K562 (cell line): Measurements from ENCODE around the gene PAX8.
"Not testable (repeated sequence)": the region's sequence is repeated elsewhere in the genome, so short reads cannot be mapped to it uniquely, and the experiment has no call there.

Experiments
- FOXK1 ChIP-seq: sonication (generic); formaldehyde crosslinking; IDR thresholded peaks from 2 replicates; pipeline ENCODE4 v1.8.0; 2022; ENCODE audit warnings: missing genetic modification reagents, mild to moderate bottlenecking, borderline replicate concordance
- GTF2A2 ChIP-seq: IDR thresholded peaks from 2 replicates; pipeline ENCODE4 v1.6.1; 2016; ENCODE audit warnings: mild to moderate bottlenecking, missing genetic modification characterization, missing compliant biosample characterization
- HLTF ChIP-seq: fragments of 450-650 bp; IDR thresholded peaks from 2 replicates; pipeline ENCODE4 v1.6.1; 2016
- IRF2 ChIP-seq: sonication (generic); formaldehyde crosslinking; IDR thresholded peaks from 2 replicates; pipeline ENCODE4 v1.8.1; 2022; ENCODE audit warnings: mild to moderate bottlenecking, missing genetic modification reagents
- MTF1 ChIP-seq: fragments of 250-450 bp; sonication (Bioruptor Pico); IDR thresholded peaks from 2 replicates; pipeline ENCODE4 v1.9.0; 2021; ENCODE audit warnings: moderate library complexity, mild to moderate bottlenecking, inconsistent platforms, borderline replicate concordance
- NFATC3 ChIP-seq: fragments of 450-650 bp; IDR thresholded peaks from 2 replicates; pipeline ENCODE4 v1.6.1; 2017; ENCODE audit warnings: mild to moderate bottlenecking
- RNF2 ChIP-seq: sonication (generic); IDR thresholded peaks from 2 replicates; pipeline ENCODE4 v1.6.1; 2016
- ZNF146 ChIP-seq: IDR thresholded peaks from one replicate; pipeline ENCODE4 v1.6.1; 2018; ENCODE audit warnings: missing compliant biosample characterization; ENCODE audit not compliant: unreplicated experiment
- ZNF583 ChIP-seq: fragments of 250-450 bp; sonication (Bioruptor Pico); IDR thresholded peaks from 2 replicates; pipeline ENCODE4 v1.4.0; 2020
- TF ChIP-seq, protein P1 (sequence below), 3 experiments: IDR thresholded peaks in 2 of 3; conservative IDR thresholded peaks in 1 of 3; 2 replicates each; pipeline ENCODE4 v1.5.1; 2011 to 2012; ENCODE audit warnings: low read length in 3 of 3, mild to moderate bottlenecking in 3 of 3, control low read depth in 2 of 3, improper control_type of control experiment in 1 of 3, inconsistent platforms in 1 of 3, low read depth in 1 of 3, mixed read lengths in 1 of 3, moderate library complexity in 1 of 3; ENCODE audit not compliant: insufficient read depth in 2 of 3
- TF ChIP-seq, protein P2 (sequence below): sonication (generic); formaldehyde crosslinking; IDR thresholded peaks from 2 replicates; pipeline ENCODE4 v1.8.1; 2022; ENCODE audit warnings: missing genetic modification reagents
- TF ChIP-seq, protein P3 (sequence below), 2 experiments: fragments of 450-650 bp in 1 of 2; IDR thresholded peaks; 2 replicates each; pipeline ENCODE4 v1.6.1; 2011 to 2017; ENCODE audit warnings: low read depth in 2 of 2, antibody characterized with exemption in 1 of 2, borderline replicate concordance in 1 of 2, low read length in 1 of 2, mild to moderate bottlenecking in 1 of 2, mixed read lengths in 1 of 2; ENCODE audit not compliant: control insufficient read depth in 1 of 2
- TF ChIP-seq, protein P4 (sequence below): sonication (generic); formaldehyde crosslinking; IDR thresholded peaks from 2 replicates; pipeline ENCODE4 v1.8.0; 2023; ENCODE audit warnings: mild to moderate bottlenecking, missing genetic modification reagents

DNA sequence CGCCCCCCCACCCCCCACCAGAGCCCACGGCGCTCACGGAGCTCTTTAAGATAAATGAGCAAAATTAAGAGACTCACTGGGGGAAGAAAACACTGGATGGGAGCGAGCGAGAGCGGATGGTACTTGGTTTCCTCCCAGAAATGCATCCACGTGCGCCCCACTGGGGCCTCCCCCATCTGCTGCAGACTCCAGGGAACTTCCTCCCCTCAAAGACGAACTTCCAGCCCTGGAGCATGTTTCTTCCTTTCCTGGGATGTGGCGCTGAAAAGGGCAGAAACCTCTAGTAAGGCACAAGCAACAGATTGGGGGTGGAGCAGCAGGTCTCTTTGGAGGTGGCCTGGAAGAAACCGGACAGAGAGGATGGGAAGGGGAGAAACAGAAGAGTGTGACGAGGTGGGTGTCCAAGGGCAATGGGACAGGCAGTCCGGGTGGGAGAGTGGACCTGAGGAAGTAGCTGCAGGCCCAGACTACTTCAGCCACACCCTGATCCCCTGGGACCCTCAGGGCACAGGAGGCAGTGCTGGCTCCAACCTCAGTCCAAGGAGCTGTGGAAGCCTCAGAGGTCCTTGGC is 46.5 kb upstream of the PAX8 start:
- TF ChIP-seq, protein P1, sequence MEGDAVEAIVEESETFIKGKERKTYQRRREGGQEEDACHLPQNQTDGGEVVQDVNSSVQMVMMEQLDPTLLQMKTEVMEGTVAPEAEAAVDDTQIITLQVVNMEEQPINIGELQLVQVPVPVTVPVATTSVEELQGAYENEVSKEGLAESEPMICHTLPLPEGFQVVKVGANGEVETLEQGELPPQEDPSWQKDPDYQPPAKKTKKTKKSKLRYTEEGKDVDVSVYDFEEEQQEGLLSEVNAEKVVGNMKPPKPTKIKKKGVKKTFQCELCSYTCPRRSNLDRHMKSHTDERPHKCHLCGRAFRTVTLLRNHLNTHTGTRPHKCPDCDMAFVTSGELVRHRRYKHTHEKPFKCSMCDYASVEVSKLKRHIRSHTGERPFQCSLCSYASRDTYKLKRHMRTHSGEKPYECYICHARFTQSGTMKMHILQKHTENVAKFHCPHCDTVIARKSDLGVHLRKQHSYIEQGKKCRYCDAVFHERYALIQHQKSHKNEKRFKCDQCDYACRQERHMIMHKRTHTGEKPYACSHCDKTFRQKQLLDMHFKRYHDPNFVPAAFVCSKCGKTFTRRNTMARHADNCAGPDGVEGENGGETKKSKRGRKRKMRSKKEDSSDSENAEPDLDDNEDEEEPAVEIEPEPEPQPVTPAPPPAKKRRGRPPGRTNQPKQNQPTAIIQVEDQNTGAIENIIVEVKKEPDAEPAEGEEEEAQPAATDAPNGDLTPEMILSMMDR (IDR thresholded peaks at IDR 0.05 in 2 of 3, conservative IDR thresholded peaks at IDR 0.05 in 1 of 3; ENCODE audit: insufficient read depth in 2 of 3, low read depth in 1 of 3, low read length in 3 of 3), result not testable (repeated sequence)
- not testable (repeated sequence) for TF ChIP-seq NFATC3; RNF2; ZNF583 (CRISPR knock-in tag); MTF1 (CRISPR knock-in tag); HLTF; ZNF146 (CRISPR knock-in tag); GTF2A2 (tag); FOXK1 (CRISPR knock-in tag); IRF2 (CRISPR knock-in tag)
- TF ChIP-seq, protein P2, sequence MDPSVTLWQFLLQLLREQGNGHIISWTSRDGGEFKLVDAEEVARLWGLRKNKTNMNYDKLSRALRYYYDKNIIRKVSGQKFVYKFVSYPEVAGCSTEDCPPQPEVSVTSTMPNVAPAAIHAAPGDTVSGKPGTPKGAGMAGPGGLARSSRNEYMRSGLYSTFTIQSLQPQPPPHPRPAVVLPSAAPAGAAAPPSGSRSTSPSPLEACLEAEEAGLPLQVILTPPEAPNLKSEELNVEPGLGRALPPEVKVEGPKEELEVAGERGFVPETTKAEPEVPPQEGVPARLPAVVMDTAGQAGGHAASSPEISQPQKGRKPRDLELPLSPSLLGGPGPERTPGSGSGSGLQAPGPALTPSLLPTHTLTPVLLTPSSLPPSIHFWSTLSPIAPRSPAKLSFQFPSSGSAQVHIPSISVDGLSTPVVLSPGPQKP (CRISPR knock-in tag), result not testable (repeated sequence)
- TF ChIP-seq, protein P3, sequence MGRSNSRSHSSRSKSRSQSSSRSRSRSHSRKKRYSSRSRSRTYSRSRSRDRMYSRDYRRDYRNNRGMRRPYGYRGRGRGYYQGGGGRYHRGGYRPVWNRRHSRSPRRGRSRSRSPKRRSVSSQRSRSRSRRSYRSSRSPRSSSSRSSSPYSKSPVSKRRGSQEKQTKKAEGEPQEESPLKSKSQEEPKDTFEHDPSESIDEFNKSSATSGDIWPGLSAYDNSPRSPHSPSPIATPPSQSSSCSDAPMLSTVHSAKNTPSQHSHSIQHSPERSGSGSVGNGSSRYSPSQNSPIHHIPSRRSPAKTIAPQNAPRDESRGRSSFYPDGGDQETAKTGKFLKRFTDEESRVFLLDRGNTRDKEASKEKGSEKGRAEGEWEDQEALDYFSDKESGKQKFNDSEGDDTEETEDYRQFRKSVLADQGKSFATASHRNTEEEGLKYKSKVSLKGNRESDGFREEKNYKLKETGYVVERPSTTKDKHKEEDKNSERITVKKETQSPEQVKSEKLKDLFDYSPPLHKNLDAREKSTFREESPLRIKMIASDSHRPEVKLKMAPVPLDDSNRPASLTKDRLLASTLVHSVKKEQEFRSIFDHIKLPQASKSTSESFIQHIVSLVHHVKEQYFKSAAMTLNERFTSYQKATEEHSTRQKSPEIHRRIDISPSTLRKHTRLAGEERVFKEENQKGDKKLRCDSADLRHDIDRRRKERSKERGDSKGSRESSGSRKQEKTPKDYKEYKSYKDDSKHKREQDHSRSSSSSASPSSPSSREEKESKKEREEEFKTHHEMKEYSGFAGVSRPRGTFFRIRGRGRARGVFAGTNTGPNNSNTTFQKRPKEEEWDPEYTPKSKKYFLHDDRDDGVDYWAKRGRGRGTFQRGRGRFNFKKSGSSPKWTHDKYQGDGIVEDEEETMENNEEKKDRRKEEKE (IDR thresholded peaks at IDR 0.05; ENCODE audit: borderline replicate concordance in 1 of 2, control insufficient read depth in 1 of 2, low read depth in 2 of 2, low read length in 1 of 2), result not testable (repeated sequence)
- TF ChIP-seq, protein P4, sequence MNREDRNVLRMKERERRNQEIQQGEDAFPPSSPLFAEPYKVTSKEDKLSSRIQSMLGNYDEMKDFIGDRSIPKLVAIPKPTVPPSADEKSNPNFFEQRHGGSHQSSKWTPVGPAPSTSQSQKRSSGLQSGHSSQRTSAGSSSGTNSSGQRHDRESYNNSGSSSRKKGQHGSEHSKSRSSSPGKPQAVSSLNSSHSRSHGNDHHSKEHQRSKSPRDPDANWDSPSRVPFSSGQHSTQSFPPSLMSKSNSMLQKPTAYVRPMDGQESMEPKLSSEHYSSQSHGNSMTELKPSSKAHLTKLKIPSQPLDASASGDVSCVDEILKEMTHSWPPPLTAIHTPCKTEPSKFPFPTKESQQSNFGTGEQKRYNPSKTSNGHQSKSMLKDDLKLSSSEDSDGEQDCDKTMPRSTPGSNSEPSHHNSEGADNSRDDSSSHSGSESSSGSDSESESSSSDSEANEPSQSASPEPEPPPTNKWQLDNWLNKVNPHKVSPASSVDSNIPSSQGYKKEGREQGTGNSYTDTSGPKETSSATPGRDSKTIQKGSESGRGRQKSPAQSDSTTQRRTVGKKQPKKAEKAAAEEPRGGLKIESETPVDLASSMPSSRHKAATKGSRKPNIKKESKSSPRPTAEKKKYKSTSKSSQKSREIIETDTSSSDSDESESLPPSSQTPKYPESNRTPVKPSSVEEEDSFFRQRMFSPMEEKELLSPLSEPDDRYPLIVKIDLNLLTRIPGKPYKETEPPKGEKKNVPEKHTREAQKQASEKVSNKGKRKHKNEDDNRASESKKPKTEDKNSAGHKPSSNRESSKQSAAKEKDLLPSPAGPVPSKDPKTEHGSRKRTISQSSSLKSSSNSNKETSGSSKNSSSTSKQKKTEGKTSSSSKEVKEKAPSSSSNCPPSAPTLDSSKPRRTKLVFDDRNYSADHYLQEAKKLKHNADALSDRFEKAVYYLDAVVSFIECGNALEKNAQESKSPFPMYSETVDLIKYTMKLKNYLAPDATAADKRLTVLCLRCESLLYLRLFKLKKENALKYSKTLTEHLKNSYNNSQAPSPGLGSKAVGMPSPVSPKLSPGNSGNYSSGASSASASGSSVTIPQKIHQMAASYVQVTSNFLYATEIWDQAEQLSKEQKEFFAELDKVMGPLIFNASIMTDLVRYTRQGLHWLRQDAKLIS (CRISPR knock-in tag), result not testable (repeated sequence)
